NCI-H69 (cell line): ENCODE measurements around the gene BHMT.

Experiments used
- DNase-seq: peaks from one replicate; lab custom pipeline; 2025; lab: John Stamatoyannopoulos, UW

BHMT gene

GRCh38 chr5:79111387-79111959, at the start of gene BHMT:
TSS of gene BHMT (plus strand) at chr5:79111809. CDS start at chr5:79111886, 77 bp downstream.
- no peak for DNase-seq

GRCh38 chr5:79062436-79062835, 49.2 kb upstream of the BHMT start:
- peak; percentile 53 for DNase-seq

GRCh38 chr5:79069488-79070349, 41.9 kb upstream of the BHMT start, which contains the start of the genes BHMT2 and DMGDH:
TSS of gene BHMT2 (plus strand) at chr5:79069767. CDS start at chr5:79069783, 16 bp downstream.
TSS of gene DMGDH (minus strand) at chr5:79069674. CDS start at chr5:79069620, 54 bp downstream.
- DNase-seq, result peak; percentile 59

- no peak for DNase-seq
These were observed 41.3 kb upstream of the BHMT start for GRCh38 chr5:79070350-79070667.

GRCh38 chr5:79074641-79075040, 37.0 kb upstream of the BHMT start:
- no peak for DNase-seq

- no peak for DNase-seq
These were observed 35.8 kb upstream of the BHMT start for GRCh38 chr5:79075646-79076426.

- DNase-seq, result no peak
These were observed 34.8 kb upstream of the BHMT start for GRCh38 chr5:79076819-79077218.

- DNase-seq, result no peak
These were observed 33.8 kb upstream of the BHMT start for GRCh38 chr5:79077680-79078365.

GRCh38 chr5:79080804-79081203, 30.8 kb upstream of the BHMT start:
- no peak for DNase-seq

GRCh38 chr5:79081779-79082178, 29.8 kb upstream of the BHMT start:
- DNase-seq, result no peak

- no peak for DNase-seq
These were observed 25.5 kb upstream of the BHMT start for GRCh38 chr5:79086116-79086515.

- DNase-seq, result no peak
These were observed 23.1 kb upstream of the BHMT start for GRCh38 chr5:79088507-79088906.

- no peak for DNase-seq
These were observed 20.5 kb upstream of the BHMT start for GRCh38 chr5:79091064-79091463.

- DNase-seq, result peak; percentile 78
These were observed 17.8 kb upstream of the BHMT start for GRCh38 chr5:79093762-79094161.

GRCh38 chr5:79105868-79106267, 5.7 kb upstream of the BHMT start:
- DNase-seq, result no peak

GRCh38 chr5:79107020-79107796, 4.4 kb upstream of the BHMT start:
- DNase-seq, result no peak

GRCh38 chr5:79108086-79108485, 3.5 kb upstream of the BHMT start:
- no peak for DNase-seq

GRCh38 chr5:79108792-79109191, 2.8 kb upstream of the BHMT start:
- DNase-seq, result no peak

- DNase-seq, result peak; percentile 8
These were observed 1.8 kb upstream of the BHMT start for GRCh38 chr5:79109527-79110492.
